HEK293 (cell line): ENCODE data around the gene TMEM181.

ENCODE experiments used
- CTCF ChIA-PET: fragments of 350-600 bp; formaldehyde crosslinking; extraction: SDS; loops from one replicate; lab custom pipeline; 2021; ENCODE audit warnings: antibody characterized with exemption; lab: Yijun Ruan, JAX
- POLR2A ChIA-PET: fragments of 300-600 bp; formaldehyde crosslinking; extraction: SDS; loops from one replicate; lab custom pipeline; 2020; ENCODE audit warnings: antibody characterized with exemption, inconsistent platforms; lab: Yijun Ruan, JAX
- H3K27ac ChIP-seq: fragments of 200-500 bp; sonication (Bioruptor generic); 2 replicates; pipeline ENCODE4 v1.5.1; 2014; ENCODE audit warnings: low read depth, low read length, control low read depth, inconsistent platforms; ENCODE audit errors: extremely low read depth
- H3K36me3 ChIP-seq, 2 experiments: fragments of 200-500 bp in 1 of 2; sonication (Bioruptor generic) in 1 of 2; 1 replicate in 1 of 2; 2 replicates in 1 of 2; pipeline ENCODE4 v1.5.1; 2014 to 2017; ENCODE audit warnings: inconsistent platforms in 2 of 2, low read length in 2 of 2; ENCODE audit not compliant: control insufficient read depth in 2 of 2, insufficient read depth in 1 of 2
- H3K4me1 ChIP-seq: fragments of 200-500 bp; sonication (Bioruptor generic); 2 replicates; pipeline ENCODE4 v1.5.1; 2014; ENCODE audit warnings: mild to moderate bottlenecking, low read length, inconsistent platforms; ENCODE audit not compliant: control insufficient read depth, insufficient read depth
- H3K4me3 ChIP-seq: 2 replicates; pipeline ENCODE4 v1.5.1; 2011; ENCODE audit warnings: low read depth, mild to moderate bottlenecking, control low read depth, low read length, moderate library complexity
- H3K9me3 ChIP-seq: fragments of 200-500 bp; sonication (Bioruptor generic); 2 replicates; pipeline ENCODE4 v1.5.1; 2014; ENCODE audit warnings: low read depth, low read length, inconsistent platforms; ENCODE audit not compliant: control insufficient read depth, insufficient read depth
- EGR2 ChIP-seq: fragments of 450-650 bp; formaldehyde crosslinking; IDR thresholded peaks from 2 replicates; pipeline ENCODE4 v1.5.1; 2016; ENCODE audit warnings: low read depth, missing biosample characterization, missing genetic modification characterization
- GFI1B ChIP-seq: fragments of 450-650 bp; formaldehyde crosslinking; IDR thresholded peaks from 2 replicates; pipeline ENCODE4 v1.5.1; 2016; ENCODE audit warnings: missing biosample characterization, missing genetic modification characterization
- KLF1 ChIP-seq: fragments of 450-650 bp; formaldehyde crosslinking; IDR thresholded peaks from 2 replicates; pipeline ENCODE4 v1.5.1; 2016; ENCODE audit warnings: missing biosample characterization, missing genetic modification characterization
- KLF17 ChIP-seq: fragments of 450-650 bp; formaldehyde crosslinking; IDR thresholded peaks from 2 replicates; pipeline ENCODE4 v1.5.1; 2016; ENCODE audit warnings: missing biosample characterization, missing genetic modification characterization
- SP2 ChIP-seq: fragments of 450-650 bp; formaldehyde crosslinking; IDR thresholded peaks from 2 replicates; pipeline ENCODE4 v1.5.1; 2016; ENCODE audit warnings: missing biosample characterization, missing genetic modification characterization
- ZFHX2 ChIP-seq: fragments of 450-650 bp; formaldehyde crosslinking; conservative IDR thresholded peaks from 2 replicates; pipeline ENCODE4 v1.5.1; 2016; ENCODE audit warnings: missing biosample characterization, missing genetic modification characterization
- ZIC2 ChIP-seq: fragments of 450-650 bp; formaldehyde crosslinking; IDR thresholded peaks from 2 replicates; pipeline ENCODE4 v1.5.1; 2016; ENCODE audit warnings: missing biosample characterization, missing genetic modification characterization
- ZNF169 ChIP-seq: fragments of 450-650 bp; formaldehyde crosslinking; IDR thresholded peaks from 2 replicates; pipeline ENCODE4 v1.5.1; 2016; ENCODE audit warnings: missing biosample characterization, missing genetic modification characterization
- ZNF202 ChIP-seq: fragments of 450-650 bp; formaldehyde crosslinking; IDR thresholded peaks from 2 replicates; pipeline ENCODE4 v1.5.1; 2016; ENCODE audit warnings: missing biosample characterization, missing genetic modification characterization, borderline replicate concordance
- ZNF26 ChIP-seq: fragments of 450-650 bp; formaldehyde crosslinking; IDR thresholded peaks from 2 replicates; pipeline ENCODE4 v1.5.1; 2016; ENCODE audit warnings: missing biosample characterization, missing genetic modification characterization
- ZNF37A ChIP-seq: fragments of 450-650 bp; IDR thresholded peaks from 2 replicates; pipeline ENCODE4 v1.5.1; 2018; ENCODE audit warnings: missing biosample characterization, missing genetic modification characterization
- ZNF423 ChIP-seq: fragments of 450-650 bp; formaldehyde crosslinking; IDR thresholded peaks from 2 replicates; pipeline ENCODE4 v1.5.1; 2016; ENCODE audit warnings: missing biosample characterization, missing genetic modification characterization
- ZNF544 ChIP-seq: fragments of 450-650 bp; formaldehyde crosslinking; IDR thresholded peaks from 2 replicates; pipeline ENCODE4 v1.5.0; 2017; ENCODE audit warnings: missing biosample characterization, missing genetic modification characterization
- ZNF558 ChIP-seq: fragments of 450-650 bp; formaldehyde crosslinking; IDR thresholded peaks from 2 replicates; pipeline ENCODE4 v1.5.1; 2016; ENCODE audit warnings: missing biosample characterization, missing genetic modification characterization
- ZNF571 ChIP-seq: fragments of 450-650 bp; formaldehyde crosslinking; IDR thresholded peaks from 2 replicates; pipeline ENCODE4 v1.5.0; 2017; ENCODE audit warnings: missing biosample characterization, missing genetic modification characterization
- ZNF600 ChIP-seq: fragments of 450-650 bp; formaldehyde crosslinking; IDR thresholded peaks from 2 replicates; pipeline ENCODE4 v1.5.1; 2016; ENCODE audit warnings: missing biosample characterization, missing genetic modification characterization
- ZNF701 ChIP-seq: fragments of 450-650 bp; formaldehyde crosslinking; IDR thresholded peaks from 2 replicates; pipeline ENCODE4 v1.5.1; 2016; ENCODE audit warnings: missing biosample characterization, missing genetic modification characterization
- ZNF707 ChIP-seq: fragments of 450-650 bp; formaldehyde crosslinking; IDR thresholded peaks from 2 replicates; pipeline ENCODE4 v1.5.1; 2016; ENCODE audit warnings: missing biosample characterization, missing genetic modification characterization
- ZSCAN4 ChIP-seq: fragments of 450-650 bp; formaldehyde crosslinking; IDR thresholded peaks from 2 replicates; pipeline ENCODE4 v1.5.1; 2017; ENCODE audit warnings: missing biosample characterization, missing genetic modification characterization

The TMEM181 gene

GRCh38 chr6:158627940-158628211 lies 68.0 kb downstream of the TMEM181 start (continued):
- TF ChIP-seq ZSCAN4 (no peak), ZNF701 (tag by site-specific recombination) (no peak), ZNF26 (no peak)

GRCh38 chr6:158628542-158628941 lies 68.7 kb downstream of the TMEM181 start:
- POLR2A ChIA-PET = no interaction called here
- H3K4me1 ChIP-seq = no peaks in the 10 kb centered on the region
- H3K9me3 ChIP-seq = no peaks in the 10 kb centered on the region
- no peak for TF ChIP-seq ZNF544
- no peak for TF ChIP-seq ZNF558 (tag by site-specific recombination)
- TF ChIP-seq ZIC2 (tag by site-specific recombination) = peak; percentile 85
- no peak overlapping the region for H3K4me3 ChIP-seq
- no peak overlapping the region for H3K27ac ChIP-seq
- peaks cover 15 to 92% of the 10 kb centered on the region in 2 experiments for H3K36me3 ChIP-seq
- CTCF ChIA-PET = interaction anchor here (0.6 to 1.9 kb wide), 3 partner anchors 11 to 423 kb away, joined by 3 to 5 read pairs (median 4); no protein-coding TSS in a partner anchor

- no peak overlapping the region for H3K4me3 ChIP-seq
- peaks cover 12 to 83% of the 10 kb centered on the region in 2 experiments for H3K36me3 ChIP-seq
- CTCF ChIA-PET = interaction anchor here (0.7 to 1.9 kb wide), 8 partner anchors 8 to 416 kb away, joined by 3 to 9 read pairs (median 4); partner anchors contain the start of genes DYNLT1 and TAGAP
- H3K4me1 ChIP-seq = no peaks in the 10 kb centered on the region
- H3K9me3 ChIP-seq = no peaks in the 10 kb centered on the region
- H3K27ac ChIP-seq = no peak overlapping the region
- POLR2A ChIA-PET = no interaction called here
- no peak for TF ChIP-seq ZNF37A
These were observed 69.7 kb downstream of the TMEM181 start for GRCh38 chr6:158629367-158630221.

GRCh38 chr6:158630938-158631616 lies 71.2 kb downstream of the TMEM181 start:
- Histone ChIP-seq H3K4me1 (no peaks in the 10 kb centered on the region), H3K27ac (no peak overlapping the region), H3K9me3 (no peaks in the 10 kb centered on the region), H3K4me3 (no peak overlapping the region), H3K36me3 (peaks cover 17 to 77% of the 10 kb centered on the region in 2 experiments)
- ChIA-PET CTCF (interaction anchor here (0.6 to 1.4 kb wide), 8 partner anchors 10 to 503 kb away, joined by 3 to 9 read pairs (median 4); no protein-coding TSS in a partner anchor), POLR2A (interaction anchor here (2.2 kb wide), 1 partner anchor 13 kb away, joined by 7 read pairs; the partner anchor contains the start of gene DYNLT1)
- TF ChIP-seq ZNF707 (tag by site-specific recombination) (no peak), ZNF202 (tag by site-specific recombination) (no peak), ZNF571 (tag by site-specific recombination) (no peak), ZNF169 (no peak), EGR2 (peak; percentile 93), KLF17 (tag by site-specific recombination) (0 out of 2 replicates have a peak, but pooled peaks have one; percentile 45), ZNF600 (tag by site-specific recombination) (peak; percentile 35; the same call in 1 of the 2 replicates), ZNF423 (tag by site-specific recombination) (no peak), SP2 (tag by site-specific recombination) (no peak), GFI1B (no peak), ZFHX2 (peak; percentile 96), KLF1 (peak; percentile 58; the same call in 1 of the 2 replicates)
